Measurements from ENCODE around the gene SLC47A2.

DNA sequence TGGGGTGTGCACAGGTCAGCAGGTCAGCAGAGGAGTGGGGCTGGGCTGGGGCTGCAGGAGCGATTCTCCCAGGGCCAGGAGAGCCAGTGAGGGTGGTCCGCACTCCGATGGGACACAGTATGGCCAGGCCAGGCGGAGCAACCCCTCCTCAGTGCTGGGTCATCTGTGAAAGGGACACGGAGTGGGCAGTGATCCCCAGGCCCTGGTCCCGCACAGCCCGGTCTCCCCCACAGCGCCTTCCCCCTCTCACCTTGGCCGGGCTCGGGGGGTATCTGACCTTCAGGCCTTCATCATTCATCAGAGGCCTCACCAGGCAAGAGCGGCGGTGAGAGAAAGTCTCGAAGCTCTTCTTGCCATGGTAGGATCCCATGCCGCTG lies 21.7 kb upstream of the SLC47A2 start:
- TF ChIP-seq, protein P1, sequence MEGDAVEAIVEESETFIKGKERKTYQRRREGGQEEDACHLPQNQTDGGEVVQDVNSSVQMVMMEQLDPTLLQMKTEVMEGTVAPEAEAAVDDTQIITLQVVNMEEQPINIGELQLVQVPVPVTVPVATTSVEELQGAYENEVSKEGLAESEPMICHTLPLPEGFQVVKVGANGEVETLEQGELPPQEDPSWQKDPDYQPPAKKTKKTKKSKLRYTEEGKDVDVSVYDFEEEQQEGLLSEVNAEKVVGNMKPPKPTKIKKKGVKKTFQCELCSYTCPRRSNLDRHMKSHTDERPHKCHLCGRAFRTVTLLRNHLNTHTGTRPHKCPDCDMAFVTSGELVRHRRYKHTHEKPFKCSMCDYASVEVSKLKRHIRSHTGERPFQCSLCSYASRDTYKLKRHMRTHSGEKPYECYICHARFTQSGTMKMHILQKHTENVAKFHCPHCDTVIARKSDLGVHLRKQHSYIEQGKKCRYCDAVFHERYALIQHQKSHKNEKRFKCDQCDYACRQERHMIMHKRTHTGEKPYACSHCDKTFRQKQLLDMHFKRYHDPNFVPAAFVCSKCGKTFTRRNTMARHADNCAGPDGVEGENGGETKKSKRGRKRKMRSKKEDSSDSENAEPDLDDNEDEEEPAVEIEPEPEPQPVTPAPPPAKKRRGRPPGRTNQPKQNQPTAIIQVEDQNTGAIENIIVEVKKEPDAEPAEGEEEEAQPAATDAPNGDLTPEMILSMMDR (IDR thresholded peaks at IDR 0.05), result no peak
- no peak for TF ChIP-seq POLR2A (IDR thresholded peaks at IDR 0.05)
- TF ChIP-seq POLR2AphosphoS5 (IDR thresholded peaks at IDR 0.05), result no peak
